GM12801 (cell line): Measurements from ENCODE around the gene SLC25A33.

Source experiments
- TF ChIP-seq, protein P1 (sequence below): IDR thresholded peaks from one replicate; pipeline ENCODE4 v1.5.1; 2011; ENCODE audit warnings: control low read depth; ENCODE audit not compliant: insufficient read length; ENCODE audit errors: extremely low read depth

Gene SLC25A33

DNA sequence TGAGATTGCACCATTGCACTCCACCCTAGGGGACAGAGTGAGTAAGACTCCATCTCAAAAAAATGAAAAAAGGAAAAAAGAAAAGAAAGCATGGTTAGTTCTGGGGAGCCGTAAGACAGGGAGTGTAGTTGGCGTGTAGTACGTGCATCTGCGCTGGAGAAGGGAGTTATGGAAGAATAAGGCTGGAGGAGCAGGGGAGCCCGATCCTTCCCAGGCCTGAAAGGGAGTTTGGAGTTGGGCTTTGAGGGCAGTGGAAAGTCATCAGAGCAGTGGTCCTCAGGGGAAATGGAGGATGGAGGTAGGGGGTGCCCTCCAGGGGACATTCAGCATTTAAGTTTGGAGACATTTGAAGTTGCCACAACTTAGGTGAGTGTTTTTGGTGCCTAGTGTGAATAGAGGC lies 38.2 kb downstream of the SLC25A33 start:
- TF ChIP-seq, protein P1, sequence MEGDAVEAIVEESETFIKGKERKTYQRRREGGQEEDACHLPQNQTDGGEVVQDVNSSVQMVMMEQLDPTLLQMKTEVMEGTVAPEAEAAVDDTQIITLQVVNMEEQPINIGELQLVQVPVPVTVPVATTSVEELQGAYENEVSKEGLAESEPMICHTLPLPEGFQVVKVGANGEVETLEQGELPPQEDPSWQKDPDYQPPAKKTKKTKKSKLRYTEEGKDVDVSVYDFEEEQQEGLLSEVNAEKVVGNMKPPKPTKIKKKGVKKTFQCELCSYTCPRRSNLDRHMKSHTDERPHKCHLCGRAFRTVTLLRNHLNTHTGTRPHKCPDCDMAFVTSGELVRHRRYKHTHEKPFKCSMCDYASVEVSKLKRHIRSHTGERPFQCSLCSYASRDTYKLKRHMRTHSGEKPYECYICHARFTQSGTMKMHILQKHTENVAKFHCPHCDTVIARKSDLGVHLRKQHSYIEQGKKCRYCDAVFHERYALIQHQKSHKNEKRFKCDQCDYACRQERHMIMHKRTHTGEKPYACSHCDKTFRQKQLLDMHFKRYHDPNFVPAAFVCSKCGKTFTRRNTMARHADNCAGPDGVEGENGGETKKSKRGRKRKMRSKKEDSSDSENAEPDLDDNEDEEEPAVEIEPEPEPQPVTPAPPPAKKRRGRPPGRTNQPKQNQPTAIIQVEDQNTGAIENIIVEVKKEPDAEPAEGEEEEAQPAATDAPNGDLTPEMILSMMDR: no peak

- TF ChIP-seq, protein P1: no peak
These were observed 41.7 kb downstream of the SLC25A33 start for GRCh38 chr1:9580942-9581341.

DNA sequence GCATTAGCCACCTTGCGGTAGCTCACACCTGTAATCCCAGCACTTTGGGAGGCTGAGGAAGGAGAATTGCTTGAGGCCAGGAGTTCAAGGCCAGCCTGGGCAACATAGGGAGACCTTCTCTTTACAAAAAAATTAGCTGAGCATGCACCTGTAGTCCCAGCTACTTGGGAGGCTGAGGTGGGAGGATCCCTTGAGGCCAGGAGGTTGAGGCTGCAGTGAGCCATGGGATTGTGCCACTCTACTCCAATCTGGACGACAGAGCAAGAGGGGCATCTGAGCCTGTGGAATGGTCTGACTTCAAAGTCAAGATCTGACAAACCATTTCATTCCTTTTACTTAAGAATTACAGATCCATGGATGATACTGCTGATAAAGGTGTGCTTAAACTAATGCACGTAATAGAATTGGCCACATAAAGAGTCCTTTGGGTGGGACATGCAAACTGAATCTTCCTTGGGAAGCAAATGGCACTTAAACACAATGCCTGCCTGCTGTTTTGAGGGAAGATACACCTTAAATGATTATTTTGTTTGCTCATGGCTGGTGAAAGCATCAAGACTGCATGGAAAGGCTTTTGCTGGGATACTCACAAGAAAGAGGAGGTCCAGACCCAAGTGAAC lies 47.0 kb downstream of the SLC25A33 start:
- TF ChIP-seq, protein P1: no peak

DNA sequence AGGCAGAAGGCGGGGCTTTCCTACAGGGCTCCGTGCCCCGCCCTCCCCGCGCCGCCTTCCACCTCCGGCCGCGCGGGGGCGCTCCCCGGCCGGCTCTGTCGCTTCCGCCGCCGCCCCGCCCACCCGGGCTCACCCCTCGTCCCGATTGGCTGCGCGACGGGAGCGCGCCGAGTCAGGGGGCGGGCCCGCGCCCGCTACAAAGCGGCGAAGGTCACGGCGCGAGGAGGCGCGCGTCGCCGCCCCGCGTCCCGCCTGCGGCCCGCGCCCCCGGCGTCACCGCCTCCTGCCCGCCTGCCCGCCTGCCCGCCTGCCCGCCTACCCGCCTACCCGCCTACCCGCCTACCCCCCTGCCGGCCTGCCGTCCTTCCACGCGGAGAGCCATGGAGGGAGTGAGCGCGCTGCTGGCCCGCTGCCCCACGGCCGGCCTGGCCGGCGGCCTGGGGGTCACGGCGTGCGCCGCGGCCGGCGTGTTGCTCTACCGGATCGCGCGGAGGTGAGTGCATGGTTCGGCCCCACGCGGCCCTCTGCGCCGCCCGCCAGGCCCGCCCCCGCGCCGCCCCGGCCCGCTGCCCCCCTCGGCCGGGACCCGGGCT lies 49.4 kb downstream of the SLC25A33 start, which contains the start of gene TMEM201:
TSS of gene TMEM201 (plus strand) at position 361 of the 593 bp plus-strand sequence. CDS start at position 381, 20 bp downstream.
- TF ChIP-seq, protein P1: no peak

- TF ChIP-seq, protein P1: no peak
These were observed 50.0 kb downstream of the SLC25A33 start for GRCh38 chr1:9589144-9589718.

DNA sequence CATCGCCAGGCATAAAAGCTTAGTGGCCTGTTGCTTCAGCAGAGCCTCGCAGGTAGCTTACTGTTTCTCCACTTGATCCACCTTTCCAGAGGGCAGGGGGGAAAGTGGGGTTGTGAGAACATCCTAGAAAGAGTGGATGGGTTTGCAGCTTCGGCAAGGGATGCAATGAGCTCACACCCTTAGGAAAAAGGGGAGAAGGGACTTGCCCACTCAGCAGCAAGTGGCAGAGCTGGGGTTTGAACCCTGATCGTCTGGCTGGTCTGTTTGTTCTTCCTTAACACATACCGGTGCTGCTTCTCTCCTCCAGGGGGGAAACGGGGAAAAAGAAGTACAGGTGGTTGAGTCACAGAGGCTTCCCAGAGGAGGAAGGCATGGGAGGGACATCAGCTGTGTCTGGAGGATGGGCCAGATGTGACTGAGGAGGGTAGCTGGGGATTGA lies 50.5 kb downstream of the SLC25A33 start:
- TF ChIP-seq, protein P1: no peak

GRCh38 chr1:9590201-9590600 lies 50.9 kb downstream of the SLC25A33 start:
- TF ChIP-seq, protein P1: no peak
